Activated CD4-positive, alpha-beta T cell treated with anti-CD3 and anti-CD28 coated beads for 24 hours (primary cell): ENCODE data around the gene RAB3IP.
A peak's percentile ranks its signal among the peaks of the same experiment; 100 is the strongest.

ENCODE experiments used
- DNase-seq, 2 donors: peaks; one replicate each; pipeline ENCODE4 v3.0.0-alpha.2; 2020; ENCODE audit warnings: low read depth in 2 of 2

Gene RAB3IP, protein sequence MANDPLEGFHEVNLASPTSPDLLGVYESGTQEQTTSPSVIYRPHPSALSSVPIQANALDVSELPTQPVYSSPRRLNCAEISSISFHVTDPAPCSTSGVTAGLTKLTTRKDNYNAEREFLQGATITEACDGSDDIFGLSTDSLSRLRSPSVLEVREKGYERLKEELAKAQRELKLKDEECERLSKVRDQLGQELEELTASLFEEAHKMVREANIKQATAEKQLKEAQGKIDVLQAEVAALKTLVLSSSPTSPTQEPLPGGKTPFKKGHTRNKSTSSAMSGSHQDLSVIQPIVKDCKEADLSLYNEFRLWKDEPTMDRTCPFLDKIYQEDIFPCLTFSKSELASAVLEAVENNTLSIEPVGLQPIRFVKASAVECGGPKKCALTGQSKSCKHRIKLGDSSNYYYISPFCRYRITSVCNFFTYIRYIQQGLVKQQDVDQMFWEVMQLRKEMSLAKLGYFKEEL

GRCh38 chr12:69738351-69739286 is at the start of gene RAB3IP:
Gene RAB3IP (plus strand): TSS chr12:69738860. CDS start chr12:69755409, 16,549 bp downstream.
- DNase-seq, result peak; percentile 89 to 92

DNA sequence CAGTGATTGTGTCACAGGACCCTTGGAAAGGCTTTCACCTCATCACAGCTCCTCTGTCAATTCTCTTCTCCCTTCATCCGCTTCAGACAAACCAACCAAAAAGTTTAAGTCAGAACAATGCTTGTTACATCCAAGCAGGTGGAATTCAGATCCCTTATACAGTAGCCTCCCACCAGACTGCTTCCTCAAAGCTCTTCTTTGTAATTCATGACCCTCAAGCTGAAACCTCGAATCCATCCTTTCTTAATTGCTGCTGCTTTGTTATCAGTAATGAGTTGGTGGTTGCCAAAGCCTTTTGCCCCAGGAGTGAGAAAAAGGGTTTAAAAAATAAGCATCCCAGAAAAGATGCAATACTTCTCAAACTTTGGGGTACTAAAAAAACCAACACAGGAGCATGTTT is 49.0 kb upstream of the RAB3IP start:
- no peak for DNase-seq

- DNase-seq, result no peak
Measured at GRCh38 chr12:69694123-69694522, 44.5 kb upstream of the RAB3IP start.

DNA sequence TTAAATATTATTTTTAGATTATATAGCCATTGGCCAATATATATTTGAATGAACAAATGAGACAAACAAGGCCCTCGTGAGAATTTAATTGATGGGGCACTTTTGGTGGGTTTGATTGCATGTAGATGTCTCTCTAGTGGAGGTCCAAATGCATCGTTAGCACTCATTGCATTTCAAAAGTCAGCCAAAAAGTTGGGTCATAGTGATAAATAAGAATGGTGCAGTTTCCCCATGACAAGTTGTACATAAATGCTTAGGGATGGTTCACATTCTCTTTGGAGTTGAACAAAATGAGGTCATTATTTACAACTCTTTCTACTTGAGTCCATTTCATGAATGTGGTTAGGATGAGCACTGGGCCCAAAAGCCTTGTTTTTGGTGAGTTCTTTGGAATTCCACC is 40.6 kb upstream of the RAB3IP start:
- DNase-seq, result no peak

DNA sequence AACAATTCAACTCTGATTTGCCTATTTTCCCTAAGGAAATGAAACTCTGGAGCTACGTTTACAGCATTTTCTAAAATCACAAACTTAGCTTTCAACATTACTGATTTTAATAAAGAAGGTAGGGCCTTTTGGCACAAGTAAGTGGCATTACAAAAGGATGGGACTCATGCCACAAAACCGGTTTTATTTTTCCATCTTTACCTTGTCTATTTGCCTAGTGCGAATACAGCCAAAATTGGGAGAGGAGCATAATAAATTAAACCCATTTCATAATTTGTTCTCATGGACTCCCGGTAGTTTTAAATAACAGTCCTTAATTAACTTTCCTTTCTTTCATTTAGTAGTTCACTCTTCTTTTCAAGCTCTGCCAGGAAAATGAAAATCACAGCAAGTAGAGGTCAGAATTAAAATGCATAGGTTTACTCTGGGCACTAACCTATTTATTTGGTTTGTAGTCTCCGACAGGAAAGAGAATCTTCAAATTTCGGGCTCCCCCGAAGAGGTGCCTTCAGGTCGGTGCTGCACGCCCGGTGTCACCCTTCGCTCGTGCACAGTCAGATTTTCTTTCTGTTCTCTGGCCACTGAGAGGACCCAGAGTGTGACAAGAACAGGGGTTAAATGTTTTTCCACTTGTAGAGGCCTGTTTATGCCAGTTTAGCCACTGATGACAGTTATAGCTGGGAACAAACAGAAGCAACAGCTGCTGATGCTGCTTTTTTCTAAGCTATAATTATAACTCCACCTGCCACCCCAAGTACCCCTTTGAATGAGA is 39.7 kb upstream of the RAB3IP start, which contains the start of gene BEST3:
Gene BEST3 (minus strand): TSS at position 535 of the 772 bp plus-strand sequence. CDS start 1,505 bp downstream, outside the sequence.
- DNase-seq, result no peak

DNA sequence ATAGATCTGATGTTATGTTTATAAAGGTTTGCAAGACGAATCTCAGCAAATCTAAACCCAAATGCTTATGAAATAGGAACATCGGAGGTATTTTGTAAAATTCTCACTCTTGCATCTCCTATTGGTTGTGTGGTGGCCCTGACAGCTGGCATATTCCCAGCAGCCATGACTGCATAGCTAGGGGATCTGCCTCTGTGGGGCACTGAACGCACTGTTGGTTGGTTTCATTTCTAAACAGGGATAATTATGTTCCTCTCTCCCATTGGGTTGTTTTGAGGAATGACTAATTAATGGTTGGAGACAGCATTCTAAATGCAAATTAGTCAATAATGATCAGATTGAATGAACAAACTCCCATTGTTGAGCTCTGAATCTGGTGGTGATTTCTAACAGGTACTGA is 36.8 kb upstream of the RAB3IP start:
- no peak for DNase-seq

- DNase-seq, result no peak
Measured at GRCh38 chr12:69703146-69703642, 35.5 kb upstream of the RAB3IP start.

GRCh38 chr12:69704357-69704756 is 34.3 kb upstream of the RAB3IP start:
- no peak for DNase-seq

GRCh38 chr12:69708649-69709048 is 30.0 kb upstream of the RAB3IP start:
- no peak for DNase-seq

DNA sequence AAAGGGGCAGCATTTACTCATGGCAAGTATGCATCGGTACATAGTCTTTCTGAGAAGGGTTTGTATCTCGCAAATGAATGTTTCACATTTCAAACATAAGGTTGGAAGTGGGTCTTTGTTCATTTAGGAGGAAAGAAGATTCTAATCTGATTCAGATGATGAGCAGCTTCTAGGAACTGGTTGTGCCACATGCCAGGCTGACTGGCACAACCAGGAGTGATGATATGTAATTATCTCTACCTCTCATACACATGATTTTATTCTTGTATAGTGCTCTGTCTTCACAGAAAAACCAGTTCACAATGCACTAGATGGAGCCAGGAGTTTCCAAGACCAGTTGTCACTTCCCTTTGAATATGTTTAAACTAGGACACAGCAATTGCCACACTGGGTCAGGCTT is 25.8 kb upstream of the RAB3IP start:
- no peak for DNase-seq

DNA sequence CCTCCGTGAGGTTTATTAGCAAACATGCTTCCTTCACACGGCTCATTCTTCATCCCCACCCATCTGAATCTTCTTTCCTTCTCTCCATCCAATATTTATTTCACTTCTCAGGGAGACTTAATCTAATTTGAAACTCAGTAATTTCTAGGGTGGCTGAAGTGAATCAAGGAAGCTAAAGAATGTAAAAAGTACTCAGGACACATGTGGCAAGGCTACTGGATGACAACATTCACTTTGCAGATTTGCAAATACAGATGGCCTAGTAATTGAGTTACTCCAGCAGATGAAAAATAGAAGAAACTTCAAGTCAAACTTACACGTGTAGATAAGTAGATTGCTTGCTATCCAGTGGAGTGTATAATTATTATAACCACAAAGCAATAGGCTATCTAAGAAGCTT is 24.1 kb upstream of the RAB3IP start:
- no peak for DNase-seq

DNA sequence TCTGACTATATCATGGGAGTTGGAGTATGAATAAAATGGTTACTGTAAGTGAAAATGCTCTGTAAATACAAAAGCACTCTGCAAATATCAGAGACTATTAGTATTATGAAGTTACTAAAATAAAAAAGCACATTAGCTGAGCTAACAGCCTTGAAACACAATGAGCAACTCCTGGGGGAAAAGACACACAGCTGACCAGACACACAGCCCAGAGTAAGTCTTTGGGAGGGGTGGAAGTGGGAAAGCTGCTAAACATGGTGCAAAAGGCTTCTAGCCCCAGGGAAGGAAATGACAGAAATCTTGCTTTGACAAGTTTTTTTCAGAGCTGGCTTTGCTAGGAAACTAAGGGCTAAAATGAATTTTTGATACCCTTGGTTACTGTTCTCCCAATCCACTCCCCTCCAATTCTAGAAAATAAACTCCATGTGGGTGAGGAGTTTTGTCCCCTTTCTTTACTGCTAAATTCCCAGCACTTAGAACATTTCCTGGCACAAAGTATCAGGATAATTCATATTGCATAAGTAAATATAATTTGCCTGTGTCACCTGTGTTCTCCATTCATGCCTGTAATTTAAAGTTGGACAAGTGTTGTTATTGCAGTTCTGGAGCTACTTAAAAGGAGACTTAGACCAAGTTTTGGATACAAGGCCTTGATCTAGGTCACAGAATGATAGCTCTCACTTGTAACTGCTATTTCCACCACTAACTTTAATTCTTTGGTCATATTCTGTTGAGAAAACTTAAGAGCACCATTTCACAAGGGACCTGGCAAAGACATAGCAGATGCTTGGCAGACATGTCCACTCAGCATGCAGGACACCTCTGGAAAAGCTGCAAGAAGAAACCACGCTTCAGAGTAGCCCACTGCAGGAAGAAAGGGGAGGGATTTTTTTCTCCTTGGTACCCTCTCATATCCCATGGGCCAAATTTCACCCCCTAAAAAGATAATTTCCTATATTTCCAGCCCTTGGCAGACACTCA is 19.0 kb upstream of the RAB3IP start:
- no peak for DNase-seq

DNA sequence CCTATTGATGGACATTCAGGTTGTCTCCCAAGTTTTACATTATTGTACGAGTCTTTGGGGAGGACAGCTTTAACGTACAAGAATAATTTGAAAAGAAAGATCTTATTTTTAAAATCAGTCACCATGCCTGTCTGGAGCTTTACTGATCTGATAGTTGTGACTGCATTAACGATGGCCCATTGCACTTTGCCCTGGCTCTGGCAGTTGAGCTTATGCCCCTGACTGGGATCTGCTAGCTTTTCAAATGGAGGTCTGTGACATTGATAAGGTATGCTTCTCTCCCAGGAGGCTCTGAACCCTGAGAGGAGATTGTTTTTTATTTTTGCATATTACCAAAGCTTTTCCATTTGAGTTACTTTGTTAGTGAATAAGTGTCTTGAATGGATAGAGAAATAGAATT is 17.9 kb upstream of the RAB3IP start:
- no peak for DNase-seq

DNA sequence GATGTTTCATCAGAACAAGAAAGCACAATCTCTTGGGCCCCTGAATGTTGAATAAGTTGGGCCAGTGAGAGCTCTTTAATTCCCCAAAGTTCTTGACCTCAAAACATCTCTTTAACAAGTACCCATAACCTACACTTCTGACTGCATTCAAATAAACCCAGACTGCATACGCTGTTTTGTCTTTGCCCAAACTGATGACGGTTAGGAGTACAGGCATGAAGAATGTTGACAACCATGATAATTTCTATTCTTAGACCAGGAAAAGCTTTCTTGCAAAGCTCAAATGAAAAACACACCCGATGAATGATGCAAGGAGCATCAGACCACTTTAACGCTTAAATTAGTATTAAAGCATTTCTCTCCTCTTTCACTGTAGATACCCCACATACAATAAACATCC is 11.7 kb upstream of the RAB3IP start:
- DNase-seq, result no peak

GRCh38 chr12:69732088-69732487 is 6.6 kb upstream of the RAB3IP start:
- no peak for DNase-seq

DNA sequence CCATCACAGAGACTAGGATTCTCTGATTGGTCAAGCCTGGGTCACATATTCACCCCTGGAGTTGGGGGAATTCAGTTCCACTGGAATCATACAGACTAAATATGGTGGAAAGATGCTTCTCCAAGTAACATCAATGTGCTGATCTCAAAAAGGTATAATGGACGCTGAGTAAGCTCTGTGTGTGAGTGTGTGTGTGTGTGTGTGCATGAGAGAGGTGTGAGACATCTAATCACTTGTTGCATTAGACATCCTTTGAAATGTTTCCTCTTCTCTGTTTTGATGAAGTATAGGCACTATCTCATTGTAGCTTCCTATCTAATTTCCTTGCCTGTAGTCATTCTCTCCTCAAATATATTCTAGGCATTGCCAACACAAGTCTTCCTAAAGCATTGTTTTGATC is 5.0 kb upstream of the RAB3IP start:
- DNase-seq, result no peak

DNA sequence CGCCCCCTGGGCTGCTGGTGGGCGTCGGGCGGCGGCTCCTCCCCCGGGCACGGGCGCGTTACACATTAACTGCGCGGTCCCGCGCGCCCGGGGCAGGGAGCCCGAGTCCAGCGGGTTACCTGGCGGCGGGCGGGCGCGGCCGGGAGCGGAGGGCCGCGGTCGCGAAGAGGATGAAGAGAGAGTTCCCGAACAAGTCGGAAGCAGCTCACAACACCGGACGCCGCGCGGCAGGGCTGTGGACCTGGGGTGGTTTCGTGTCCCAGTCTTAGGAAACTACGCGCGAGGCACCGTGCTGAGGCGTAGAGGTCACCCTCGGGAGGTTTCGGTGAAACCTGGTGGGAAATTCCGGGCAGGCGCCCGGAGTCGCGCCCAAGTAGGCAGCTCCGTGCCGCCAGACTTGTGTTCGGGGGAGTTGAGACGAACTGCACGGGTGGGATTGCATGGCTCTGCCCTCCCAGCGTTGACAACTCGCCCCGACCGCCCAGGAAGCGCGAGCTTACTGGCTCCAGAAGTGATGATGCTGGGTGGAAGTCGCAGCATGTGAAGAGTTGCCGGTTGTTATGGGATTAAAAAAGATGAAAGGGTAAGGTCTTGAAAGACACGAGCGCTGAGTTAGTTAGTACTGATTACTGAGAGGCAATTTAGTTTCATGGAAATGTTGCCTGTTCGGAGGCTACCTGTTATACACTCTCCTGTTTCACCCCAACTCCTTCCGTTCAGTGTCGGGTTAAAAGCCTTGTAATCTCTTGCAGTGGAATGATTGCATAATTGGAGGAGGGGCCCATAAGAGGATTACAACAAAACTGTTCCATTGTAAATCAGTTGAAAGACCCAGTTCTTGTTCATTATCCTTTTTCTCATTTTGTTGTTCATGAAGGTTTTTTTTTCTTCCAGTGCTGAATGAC is 879 bp downstream of the RAB3IP start:
- peak; percentile 30 to 41 for DNase-seq

- no peak for DNase-seq
Measured at GRCh38 chr12:69744109-69744508, 5.4 kb downstream of the RAB3IP start.

GRCh38 chr12:69751476-69751875 is 12.8 kb downstream of the RAB3IP start:
- no peak for DNase-seq
